Activated CD8-positive, alpha-beta T cell treated with anti-CD3 and anti-CD28 coated beads for 36 hours (primary cell): ENCODE measurements around the gene PRKAR2B. TPM values are rescaled to one million over a fixed set of nuclear protein-coding genes. Genes with fewer than 3 reads are reported as not detected.

Experiments used
- ATAC-seq: fragments of 200-7000 bp; cut with Tn5 transposase; one replicate; pipeline ENCODE4 v1.10.0; 2021; ENCODE audit warnings: mild to moderate bottlenecking, moderate library complexity
- CTCF ChIA-PET: fragments of 350-600 bp; sonication (Branson Sonifier 250); formaldehyde crosslinking; loops from one replicate; lab custom pipeline; 2021; ENCODE audit warnings: antibody characterized with exemption; lab: Charles Lee
- POLR2A ChIA-PET: fragments of 350-600 bp; sonication (Branson Sonifier 250); formaldehyde crosslinking; loops from one replicate; lab custom pipeline; 2021; ENCODE audit warnings: antibody characterized with exemption; lab: Charles Lee
- DNase-seq: peaks from one replicate; pipeline ENCODE4 v3.0.0-alpha.2; 2020
- H3K27ac Mint-ChIP-seq: one replicate; pipeline ENCODE4 v1.8.0; 2021; ENCODE audit warnings: mild to moderate bottlenecking, mixed read lengths
- H3K27me3 Mint-ChIP-seq: one replicate; pipeline ENCODE4 v1.8.0; 2021; ENCODE audit warnings: mixed read lengths
- H3K36me3 Mint-ChIP-seq: one replicate; pipeline ENCODE4 v1.8.0; 2021; ENCODE audit warnings: low read depth, mixed read lengths
- H3K4me1 Mint-ChIP-seq: one replicate; pipeline ENCODE4 v1.8.0; 2021; ENCODE audit warnings: low read depth, mixed read lengths
- H3K4me3 Mint-ChIP-seq: one replicate; pipeline ENCODE4 v1.8.0; 2021; ENCODE audit warnings: mild to moderate bottlenecking, moderate library complexity, mixed read lengths
- H3K9me3 Mint-ChIP-seq: one replicate; pipeline ENCODE4 v1.8.0; 2021; ENCODE audit warnings: mixed read lengths
- CTCF ChIP-seq: fragments of 200-600 bp; IDR thresholded peaks from one replicate; pipeline ENCODE4 v1.8.0; 2022; ENCODE audit warnings: antibody characterized with exemption, mild to moderate bottlenecking
- intact Hi-C: fragments of 100-400 bp; cut with micrococcal nuclease; formaldehyde crosslinking; loops from one replicate; pipeline ENCODE4 v1.10.0; 2022
- total RNA-seq, 2 experiments: library from RNA; stranded (reverse); gene quantifications; one replicate each; pipeline ENCODE4 v1.2.3, GENCODE V29; 2021

The PRKAR2B gene
- total RNA-seq, 2 experiments from 2014 or later: 1.1 to 1.3 TPM

GRCh38 chr7:107024906-107025305, 19.6 kb upstream of the PRKAR2B start:
- ChIA-PET CTCF (no interaction called here), POLR2A (interaction anchor here (0.6 kb wide), 1 partner anchor 645 kb away, joined by 3 read pairs; no protein-coding TSS in a partner anchor)
- no peak overlapping the region for H3K4me3 Mint-ChIP-seq
- DNase-seq (no peak), ATAC-seq (no peak)
- no peak for TF ChIP-seq CTCF
- peaks cover 2% of the 10 kb centered on the region for H3K27me3 Mint-ChIP-seq
- H3K27ac Mint-ChIP-seq: no peak overlapping the region
- intact Hi-C loops: no loop called here
- no peaks in the 10 kb centered on the region for H3K4me1 Mint-ChIP-seq
- no peaks in the 10 kb centered on the region for H3K9me3 Mint-ChIP-seq
- no peaks in the 10 kb centered on the region for H3K36me3 Mint-ChIP-seq

DNA sequence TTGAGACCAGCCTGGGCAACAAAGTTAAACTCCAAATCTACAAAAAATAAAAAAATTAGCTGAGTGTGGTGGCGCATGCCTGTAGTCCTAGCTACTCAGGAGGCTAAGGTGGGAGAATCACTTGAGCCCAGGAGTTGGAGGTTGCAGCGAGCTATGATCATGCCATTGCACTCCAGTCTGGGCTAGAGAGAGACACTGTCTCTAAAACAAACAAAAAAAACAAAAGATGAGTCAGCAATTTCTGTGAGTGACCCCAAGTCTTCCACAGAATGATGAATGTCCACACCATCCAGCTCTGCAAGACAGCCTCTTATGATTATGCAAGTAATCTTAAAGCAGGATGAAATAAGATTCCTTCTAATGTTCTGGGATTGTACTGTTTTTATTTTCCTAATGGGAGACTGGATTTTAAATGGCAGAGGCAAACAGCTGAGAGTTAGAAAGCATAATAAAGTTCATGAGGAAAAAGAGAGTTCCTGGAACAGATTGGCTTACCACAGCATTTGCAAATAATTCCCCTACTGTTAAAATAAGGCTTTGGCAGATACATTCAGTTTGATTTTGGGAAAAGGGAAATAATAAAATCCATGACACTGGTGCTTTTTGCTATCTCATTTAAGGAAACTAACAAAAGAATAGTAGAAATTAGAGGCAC, 18.9 kb upstream of the PRKAR2B start:
- Mint-ChIP-seq H3K4me3 (no peak overlapping the region), H3K36me3 (no peaks in the 10 kb centered on the region), H3K9me3 (no peaks in the 10 kb centered on the region), H3K4me1 (no peaks in the 10 kb centered on the region), H3K27ac (no peak overlapping the region), H3K27me3 (peaks cover 2% of the 10 kb centered on the region)
- CTCF ChIA-PET: no interaction called here
- POLR2A ChIA-PET: no interaction called here
- no peak for ATAC-seq
- no peak for DNase-seq
- intact Hi-C loops: no loop called here
- no peak for TF ChIP-seq CTCF

GRCh38 chr7:107026166-107026565, 18.3 kb upstream of the PRKAR2B start:
- ATAC-seq (no peak), DNase-seq (no peak)
- H3K4me1 Mint-ChIP-seq: no peaks in the 10 kb centered on the region
- no peak for TF ChIP-seq CTCF
- no peaks in the 10 kb centered on the region for H3K36me3 Mint-ChIP-seq
- H3K4me3 Mint-ChIP-seq: no peak overlapping the region
- no peaks in the 10 kb centered on the region for H3K9me3 Mint-ChIP-seq
- ChIA-PET CTCF (no interaction called here), POLR2A (no interaction called here)
- H3K27ac Mint-ChIP-seq: no peak overlapping the region
- peaks cover 2% of the 10 kb centered on the region for H3K27me3 Mint-ChIP-seq
- intact Hi-C loops: no loop called here

DNA sequence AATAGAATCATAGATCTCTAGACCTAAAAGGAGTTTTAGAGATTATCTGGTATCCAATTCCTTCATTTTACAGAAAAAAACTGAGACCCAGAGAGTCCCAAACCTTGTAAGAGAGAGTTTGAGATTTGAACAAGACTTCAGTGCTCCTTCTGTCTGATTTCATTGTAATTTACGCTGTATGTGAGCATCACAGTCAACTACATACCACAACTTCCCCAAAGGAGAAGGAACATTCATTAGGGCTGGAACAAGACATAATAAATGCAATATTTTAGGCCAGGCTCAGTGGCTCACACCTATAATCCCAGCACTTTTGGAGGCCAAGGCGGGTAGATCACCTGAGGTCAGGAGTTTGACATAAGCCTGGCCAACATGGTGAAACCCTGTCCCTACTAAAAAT, 17.3 kb upstream of the PRKAR2B start:
- Mint-ChIP-seq H3K27ac (no peak overlapping the region), H3K4me1 (no peaks in the 10 kb centered on the region), H3K36me3 (no peaks in the 10 kb centered on the region), H3K9me3 (no peaks in the 10 kb centered on the region), H3K4me3 (no peak overlapping the region), H3K27me3 (peaks cover 2% of the 10 kb centered on the region)
- no peak for TF ChIP-seq CTCF
- intact Hi-C loops: no loop called here
- ChIA-PET POLR2A (interaction anchor here (0.9 kb wide), 1 partner anchor 184 kb away, joined by 3 read pairs; no protein-coding TSS in a partner anchor), CTCF (interaction anchor here (0.9 kb wide), 1 partner anchor 234 kb away, joined by 4 read pairs; no protein-coding TSS in a partner anchor)
- DNase-seq (no peak), ATAC-seq (no peak)

- DNase-seq (no peak), ATAC-seq (no peak)
- Mint-ChIP-seq H3K36me3 (no peaks in the 10 kb centered on the region), H3K27ac (no peak overlapping the region), H3K4me3 (no peak overlapping the region), H3K4me1 (no peaks in the 10 kb centered on the region), H3K27me3 (no peaks in the 10 kb centered on the region), H3K9me3 (no peaks in the 10 kb centered on the region)
- TF ChIP-seq CTCF: no peak
- intact Hi-C loops: no loop called here
- ChIA-PET CTCF (interaction anchor here (1.2 kb wide), 1 partner anchor 17 kb away, joined by 3 read pairs; no protein-coding TSS in a partner anchor), POLR2A (no interaction called here)
Measured at GRCh38 chr7:107029061-107029763, 15.3 kb upstream of the PRKAR2B start.
